IPS-20b (cell line): ENCODE measurements around the gene ACTN1.

Experiments
- H3K27ac ChIP-seq: one replicate; pipeline ENCODE4 v1.5.1; 2013; ENCODE audit warnings: low read length
- H3K27me3 ChIP-seq: 2 replicates; pipeline ENCODE4 v1.6.1; 2013; ENCODE audit warnings: mild to moderate bottlenecking, low read length, inconsistent platforms; ENCODE audit not compliant: insufficient read depth
- H3K36me3 ChIP-seq: 2 replicates; pipeline ENCODE4 v1.6.1; 2013; ENCODE audit warnings: low read depth, mild to moderate bottlenecking, inconsistent platforms, low read length, moderate library complexity; ENCODE audit not compliant: insufficient read depth
- H3K4me1 ChIP-seq: 2 replicates; pipeline ENCODE4 v1.6.1; 2013; ENCODE audit warnings: mild to moderate bottlenecking, control low read depth, inconsistent platforms, low read length, moderate library complexity; ENCODE audit not compliant: insufficient read depth
- H3K4me3 ChIP-seq: 2 replicates; pipeline ENCODE4 v1.5.1; 2013; ENCODE audit warnings: mild to moderate bottlenecking, low read length, inconsistent platforms
- H3K9ac ChIP-seq: 2 replicates; pipeline ENCODE4 v1.6.1; 2013; ENCODE audit warnings: low read depth, mild to moderate bottlenecking, inconsistent platforms, low read length, moderate library complexity
- H3K9me3 ChIP-seq: 2 replicates; pipeline ENCODE4 v1.6.1; 2013; ENCODE audit warnings: mild to moderate bottlenecking, low read depth, low read length, inconsistent platforms; ENCODE audit not compliant: insufficient read depth

The ACTN1 gene

GRCh38 chr14:68897559-68898155 lies 81.4 kb downstream of the ACTN1 start:
- Histone ChIP-seq H3K36me3 (peaks cover 98% of the 10 kb centered on the region), H3K4me1 (no peaks in the 10 kb centered on the region), H3K27me3 (no peaks in the 10 kb centered on the region), H3K9ac (no peak overlapping the region), H3K9me3 (no peaks in the 10 kb centered on the region), H3K4me3 (no peak overlapping the region), H3K27ac (no peak overlapping the region)

GRCh38 chr14:68896132-68896531 lies 83.0 kb downstream of the ACTN1 start:
- no peak overlapping the region for H3K27ac ChIP-seq
- no peaks in the 10 kb centered on the region for H3K9me3 ChIP-seq
- no peak overlapping the region for H3K4me3 ChIP-seq
- no peaks in the 10 kb centered on the region for H3K4me1 ChIP-seq
- peaks cover 98% of the 10 kb centered on the region for H3K36me3 ChIP-seq
- no peaks in the 10 kb centered on the region for H3K27me3 ChIP-seq
- H3K9ac ChIP-seq: no peak overlapping the region

GRCh38 chr14:68894802-68895703 lies 84.0 kb downstream of the ACTN1 start:
- no peak overlapping the region for H3K9ac ChIP-seq
- H3K27ac ChIP-seq: no peak overlapping the region
- no peak overlapping the region for H3K4me3 ChIP-seq
- H3K36me3 ChIP-seq: peaks cover 99% of the 10 kb centered on the region
- no peaks in the 10 kb centered on the region for H3K9me3 ChIP-seq
- no peaks in the 10 kb centered on the region for H3K27me3 ChIP-seq
- no peaks in the 10 kb centered on the region for H3K4me1 ChIP-seq

- Histone ChIP-seq H3K9me3 (no peaks in the 10 kb centered on the region), H3K27ac (no peak overlapping the region), H3K4me1 (no peaks in the 10 kb centered on the region), H3K27me3 (no peaks in the 10 kb centered on the region), H3K9ac (no peak overlapping the region), H3K36me3 (peaks cover 99% of the 10 kb centered on the region), H3K4me3 (no peak overlapping the region)
These were observed 85.0 kb downstream of the ACTN1 start for GRCh38 chr14:68894123-68894522.

- no peaks in the 10 kb centered on the region for H3K9me3 ChIP-seq
- H3K27ac ChIP-seq: no peak overlapping the region
- no peak overlapping the region for H3K4me3 ChIP-seq
- H3K27me3 ChIP-seq: no peaks in the 10 kb centered on the region
- no peak overlapping the region for H3K9ac ChIP-seq
- H3K36me3 ChIP-seq: peaks cover 99% of the 10 kb centered on the region
- H3K4me1 ChIP-seq: no peaks in the 10 kb centered on the region
These were observed 85.5 kb downstream of the ACTN1 start for GRCh38 chr14:68893566-68893965.

GRCh38 chr14:68892961-68893360 lies 86.1 kb downstream of the ACTN1 start:
- Histone ChIP-seq H3K27ac (no peak overlapping the region), H3K4me1 (no peaks in the 10 kb centered on the region), H3K9ac (no peak overlapping the region), H3K27me3 (no peaks in the 10 kb centered on the region), H3K36me3 (peaks cover 99% of the 10 kb centered on the region), H3K4me3 (no peak overlapping the region), H3K9me3 (no peaks in the 10 kb centered on the region)

- Histone ChIP-seq H3K9ac (no peak overlapping the region), H3K27ac (no peak overlapping the region), H3K4me3 (no peak overlapping the region), H3K9me3 (no peaks in the 10 kb centered on the region), H3K36me3 (peaks cover 99% of the 10 kb centered on the region), H3K4me1 (no peaks in the 10 kb centered on the region), H3K27me3 (no peaks in the 10 kb centered on the region)
These were observed 87.0 kb downstream of the ACTN1 start for GRCh38 chr14:68891851-68892660.

GRCh38 chr14:68890173-68890931 lies 88.8 kb downstream of the ACTN1 start:
- Histone ChIP-seq H3K4me1 (no peaks in the 10 kb centered on the region), H3K9ac (no peak overlapping the region), H3K27me3 (no peaks in the 10 kb centered on the region), H3K4me3 (no peak overlapping the region), H3K27ac (no peak overlapping the region), H3K9me3 (no peaks in the 10 kb centered on the region), H3K36me3 (peaks cover 99% of the 10 kb centered on the region)

GRCh38 chr14:68888883-68889282 lies 90.2 kb downstream of the ACTN1 start:
- Histone ChIP-seq H3K27ac (no peak overlapping the region), H3K27me3 (no peaks in the 10 kb centered on the region), H3K9ac (no peak overlapping the region), H3K4me1 (no peaks in the 10 kb centered on the region), H3K36me3 (peaks cover 97% of the 10 kb centered on the region), H3K4me3 (no peak overlapping the region), H3K9me3 (no peaks in the 10 kb centered on the region)

- H3K4me3 ChIP-seq: no peak overlapping the region
- H3K27me3 ChIP-seq: no peaks in the 10 kb centered on the region
- H3K9me3 ChIP-seq: no peaks in the 10 kb centered on the region
- H3K9ac ChIP-seq: no peak overlapping the region
- H3K27ac ChIP-seq: no peak overlapping the region
- peaks cover 97% of the 10 kb centered on the region for H3K36me3 ChIP-seq
- H3K4me1 ChIP-seq: no peaks in the 10 kb centered on the region
These were observed 90.9 kb downstream of the ACTN1 start for GRCh38 chr14:68888025-68888850.

- Histone ChIP-seq H3K27ac (no peak overlapping the region), H3K36me3 (peaks cover 97% of the 10 kb centered on the region), H3K9me3 (no peaks in the 10 kb centered on the region), H3K4me1 (no peaks in the 10 kb centered on the region), H3K9ac (no peak overlapping the region), H3K27me3 (no peaks in the 10 kb centered on the region), H3K4me3 (no peak overlapping the region)
These were observed 93.0 kb downstream of the ACTN1 start for GRCh38 chr14:68886109-68886434.
